ENCODE results near the gene TBC1D25.

The TBC1D25 gene, protein sequence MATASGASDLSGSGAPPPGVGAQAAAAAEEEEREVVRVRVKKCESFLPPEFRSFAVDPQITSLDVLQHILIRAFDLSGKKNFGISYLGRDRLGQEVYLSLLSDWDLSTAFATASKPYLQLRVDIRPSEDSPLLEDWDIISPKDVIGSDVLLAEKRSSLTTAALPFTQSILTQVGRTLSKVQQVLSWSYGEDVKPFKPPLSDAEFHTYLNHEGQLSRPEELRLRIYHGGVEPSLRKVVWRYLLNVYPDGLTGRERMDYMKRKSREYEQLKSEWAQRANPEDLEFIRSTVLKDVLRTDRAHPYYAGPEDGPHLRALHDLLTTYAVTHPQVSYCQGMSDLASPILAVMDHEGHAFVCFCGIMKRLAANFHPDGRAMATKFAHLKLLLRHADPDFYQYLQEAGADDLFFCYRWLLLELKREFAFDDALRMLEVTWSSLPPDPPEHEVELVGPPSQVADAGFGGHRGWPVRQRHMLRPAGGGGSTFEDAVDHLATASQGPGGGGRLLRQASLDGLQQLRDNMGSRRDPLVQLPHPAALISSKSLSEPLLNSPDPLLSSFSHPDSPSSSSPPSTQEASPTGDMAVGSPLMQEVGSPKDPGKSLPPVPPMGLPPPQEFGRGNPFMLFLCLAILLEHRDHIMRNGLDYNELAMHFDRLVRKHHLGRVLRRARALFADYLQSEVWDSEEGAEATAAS

DNA sequence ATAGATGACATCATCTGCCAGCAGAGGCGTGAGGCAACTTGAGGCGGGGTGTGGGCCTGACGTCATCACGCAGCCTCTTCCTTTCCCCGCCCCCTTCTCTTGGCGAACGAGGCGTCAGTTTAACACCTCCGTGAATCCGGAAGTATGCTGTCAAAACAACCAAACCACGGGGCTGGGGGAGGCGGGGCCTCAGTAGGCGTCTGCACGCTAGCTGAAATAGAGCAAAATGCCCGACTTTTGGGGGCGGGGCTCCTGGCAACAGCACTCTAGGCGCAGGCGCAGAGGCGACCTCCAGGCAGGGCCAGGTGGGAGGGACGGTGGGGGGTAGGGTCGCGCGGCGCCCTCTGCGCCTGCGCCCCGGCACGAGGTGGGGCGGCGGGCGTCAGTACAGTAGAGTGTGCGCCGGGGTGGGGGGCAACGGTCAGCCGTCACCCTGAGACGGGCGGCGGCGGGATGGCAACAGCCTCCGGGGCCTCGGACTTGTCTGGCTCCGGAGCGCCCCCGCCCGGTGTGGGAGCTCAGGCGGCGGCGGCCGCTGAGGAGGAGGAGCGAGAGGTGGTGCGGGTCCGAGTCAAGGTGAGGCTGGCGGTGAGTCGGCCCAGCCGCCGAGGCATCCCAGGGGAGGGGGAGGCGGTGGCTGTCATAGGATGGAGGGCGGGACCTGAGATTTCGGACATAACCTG lies at the start of gene TBC1D25:
TBC1D25 (plus strand) TSS at position 370 of the 683 bp plus-strand sequence; CDS start at position 454, 84 bp downstream.
- DNase-seq, result peak; percentile 93

DNA sequence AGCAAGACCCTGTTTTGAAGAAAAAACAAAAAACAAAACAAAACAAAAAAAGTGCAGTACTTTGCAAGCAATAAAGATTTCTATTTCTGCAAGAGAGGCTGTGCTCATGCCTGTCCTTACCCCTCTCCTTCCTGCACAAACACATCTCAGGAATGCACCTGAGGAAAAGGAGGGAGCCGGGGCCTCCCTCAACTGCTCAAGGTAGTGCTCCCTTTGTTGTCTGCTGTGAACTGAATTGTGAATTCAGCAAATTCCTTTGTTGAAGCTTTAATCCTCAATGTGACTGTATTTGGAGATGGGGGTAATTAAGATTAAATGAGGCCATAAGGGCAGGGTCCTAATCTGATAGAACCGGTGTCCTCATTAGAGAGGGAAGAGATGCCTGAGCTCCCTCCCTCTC lies 49.6 kb upstream of the TBC1D25 start:
- DNase-seq, result no peak

DNA sequence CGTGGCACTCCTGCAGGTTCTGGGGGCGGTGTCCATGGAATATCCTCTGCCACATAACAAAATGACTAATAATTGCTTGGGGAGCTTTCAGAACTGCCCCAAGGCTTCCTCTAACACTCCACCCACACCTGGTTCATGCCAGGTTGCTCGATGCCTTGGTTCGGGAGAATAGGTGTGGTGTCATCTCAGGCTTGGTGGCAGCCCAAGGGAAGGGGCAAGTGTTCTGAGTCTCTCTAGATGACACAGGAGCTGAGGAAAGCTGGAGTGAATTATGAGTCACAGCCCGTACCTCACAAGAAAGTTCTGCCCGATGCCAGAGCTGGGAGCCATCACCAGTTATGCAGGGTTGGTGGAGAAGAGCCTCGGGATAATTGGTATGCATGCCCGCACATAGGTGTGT lies 48.9 kb upstream of the TBC1D25 start:
- no peak for DNase-seq

DNA sequence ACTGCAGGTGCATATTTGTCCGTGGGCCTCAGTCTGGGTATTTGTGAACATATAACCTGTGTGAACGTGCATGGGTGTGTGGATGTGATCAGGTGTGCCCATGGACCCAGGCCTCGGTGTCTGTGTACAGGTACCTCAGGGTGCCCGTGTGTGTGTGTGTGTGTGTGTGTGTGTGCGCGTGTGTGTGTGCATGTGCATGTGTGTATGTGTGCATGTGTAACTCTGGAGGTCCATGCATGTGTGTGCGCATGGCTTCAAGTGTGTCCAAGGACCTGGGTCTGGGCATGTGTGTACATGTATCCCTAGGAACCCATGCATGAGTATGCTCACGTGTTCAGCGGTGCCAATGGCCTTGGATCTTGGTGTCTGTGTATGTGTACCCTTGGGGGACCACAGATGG lies 47.7 kb upstream of the TBC1D25 start:
- no peak for DNase-seq

DNA sequence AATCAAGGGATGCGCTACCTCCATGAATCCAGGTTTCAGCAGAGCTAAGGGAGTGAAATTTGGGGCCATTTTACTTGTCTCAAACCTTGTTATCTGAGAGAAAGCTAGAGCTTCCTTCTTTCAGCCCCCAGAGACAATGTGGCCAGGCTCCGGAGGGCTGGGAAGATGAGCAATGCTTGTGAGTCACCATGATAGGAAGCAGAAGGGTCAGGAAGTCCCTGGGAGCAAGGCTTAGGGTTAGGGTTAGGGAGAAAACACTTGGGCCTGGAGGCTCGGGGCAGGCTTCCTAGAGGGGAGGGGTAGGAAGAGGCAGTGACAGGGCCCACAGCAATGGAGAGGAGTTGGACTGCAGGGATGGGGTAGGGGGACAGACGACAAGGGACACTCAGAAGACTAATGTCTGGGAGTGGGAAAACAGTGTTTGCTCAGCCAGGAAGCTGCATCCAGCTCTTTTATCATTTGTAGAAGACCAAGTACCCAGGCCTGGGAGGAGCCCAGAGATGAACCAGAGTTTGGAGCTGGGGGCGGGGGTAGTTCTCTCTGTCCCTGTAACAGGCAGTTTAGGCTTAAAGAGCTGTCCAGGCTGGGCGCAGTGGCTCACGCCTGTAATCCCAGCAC lies 47.1 kb upstream of the TBC1D25 start:
- peak; percentile 68 for DNase-seq

DNA sequence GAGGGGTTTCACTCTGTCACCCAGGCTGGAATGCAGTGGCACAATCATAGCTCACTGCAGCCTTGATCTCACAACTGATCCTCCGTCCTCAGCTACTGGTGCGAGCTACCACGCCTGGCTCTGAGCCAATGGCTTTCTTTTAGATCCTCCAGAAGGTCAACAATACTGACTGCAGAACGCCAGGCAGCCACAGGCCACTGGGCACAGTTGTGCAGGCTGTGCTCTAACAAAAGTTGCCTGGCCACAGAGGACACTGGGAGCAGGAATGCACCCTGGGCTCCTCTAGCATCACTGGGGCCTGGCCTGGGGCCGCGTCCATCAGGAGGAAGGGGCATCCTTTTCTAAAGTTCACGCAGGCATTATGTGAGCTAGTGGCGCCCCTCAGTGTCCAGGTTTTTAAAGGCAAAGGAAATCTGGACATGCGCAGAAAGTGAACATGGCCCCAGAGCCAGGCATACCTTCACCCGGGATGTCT lies 45.6 kb upstream of the TBC1D25 start:
- DNase-seq, result peak; percentile 44

DNA sequence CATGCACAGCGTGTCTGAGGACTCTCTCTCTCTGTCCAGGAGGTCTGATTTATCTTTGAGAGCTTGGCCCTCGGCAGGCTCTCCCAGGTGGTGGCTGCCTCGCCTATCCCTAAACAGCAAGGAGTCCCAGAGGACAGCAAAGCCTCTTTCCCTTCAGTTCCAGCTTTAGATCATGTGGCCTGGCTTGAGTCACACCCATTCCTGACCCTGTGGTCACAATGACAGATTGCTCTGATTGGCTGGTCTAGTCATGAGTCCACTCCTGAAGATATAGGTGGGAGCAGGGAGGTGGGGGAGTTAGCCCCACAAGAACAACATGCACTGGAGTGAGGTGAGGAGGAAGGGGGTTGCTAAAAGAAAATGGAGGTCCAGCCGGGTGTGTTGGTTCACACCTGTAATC lies 42.9 kb upstream of the TBC1D25 start:
- peak; percentile 35 for DNase-seq

DNA sequence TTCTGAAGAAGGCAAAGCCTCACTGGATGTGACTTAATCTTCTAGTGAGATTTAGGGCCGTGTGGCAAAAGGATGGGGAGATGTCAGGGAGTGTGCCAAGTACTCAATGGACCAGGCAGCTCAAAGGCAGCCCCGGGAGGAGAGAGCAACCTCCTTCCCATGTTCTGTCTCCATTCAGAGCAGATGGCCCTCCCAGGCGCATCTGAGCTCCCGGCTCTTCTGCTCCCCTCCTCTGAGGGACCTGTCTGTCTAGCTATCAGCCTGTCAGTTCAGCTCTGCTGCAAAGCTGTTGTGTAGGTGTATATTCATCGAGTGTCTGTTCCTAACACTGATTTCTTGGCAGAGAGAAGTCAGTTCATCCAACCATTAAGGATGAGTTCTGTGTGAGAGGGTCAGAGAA lies 41.6 kb upstream of the TBC1D25 start:
- no peak for DNase-seq

DNA sequence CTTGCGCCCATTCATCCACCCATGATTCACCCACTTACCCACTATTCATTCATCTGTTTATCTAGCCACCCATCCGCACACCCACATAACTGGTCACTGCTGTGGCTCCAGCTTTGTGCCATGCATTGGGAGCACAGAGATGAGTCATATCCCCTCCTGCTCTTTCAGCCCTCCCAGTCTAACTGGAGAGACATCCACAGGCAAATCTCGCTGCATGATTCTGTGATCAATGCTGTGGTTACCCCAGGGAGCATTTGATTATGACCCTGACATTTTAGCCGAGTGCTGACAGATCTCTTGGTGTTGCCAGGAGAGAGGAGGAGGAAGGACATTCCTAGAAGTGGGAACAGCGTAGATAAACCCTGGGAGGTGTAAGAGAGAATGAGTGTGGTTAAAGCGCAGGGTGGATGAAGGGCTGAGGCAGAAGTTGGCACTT lies 41.1 kb upstream of the TBC1D25 start:
- peak; percentile 64 for DNase-seq

DNA sequence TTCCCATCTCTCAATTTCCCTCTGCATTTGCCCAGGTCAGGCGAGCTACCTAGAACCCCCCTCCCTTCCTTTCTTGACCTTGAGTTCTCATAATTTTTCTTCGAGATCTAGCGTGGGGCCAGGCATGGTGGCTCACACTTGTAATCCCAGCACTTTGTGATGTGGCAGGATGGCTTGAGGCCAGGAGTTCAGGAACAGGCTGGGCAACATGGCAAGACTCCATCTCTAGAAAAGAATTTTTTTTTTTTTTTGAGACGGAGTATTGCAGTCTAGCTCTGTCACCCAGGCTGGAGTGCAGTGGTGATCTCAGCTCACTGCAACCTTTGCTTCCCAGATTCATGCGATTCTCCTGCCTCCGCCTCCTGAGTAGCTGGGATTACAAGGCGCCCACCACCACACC lies 35.3 kb upstream of the TBC1D25 start:
- no peak for DNase-seq

DNA sequence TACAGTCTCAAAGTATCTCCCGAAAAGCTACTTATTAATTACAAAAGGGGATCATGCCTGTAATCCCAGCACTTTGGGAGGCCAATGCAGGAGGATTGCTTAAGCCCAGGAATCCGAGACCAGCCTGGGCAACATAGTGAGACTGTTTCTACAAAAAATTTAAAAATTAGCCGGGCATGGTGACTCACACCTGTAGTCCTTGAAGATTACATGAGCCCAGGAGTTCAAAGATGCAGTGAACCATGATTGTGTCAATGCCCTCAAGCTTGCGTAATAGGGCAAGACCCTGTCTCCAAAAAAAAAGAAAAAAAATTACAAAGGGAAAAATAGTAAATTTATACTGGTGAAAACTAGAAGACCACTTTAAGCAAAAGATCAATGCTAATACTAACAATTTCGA lies 34.0 kb upstream of the TBC1D25 start:
- DNase-seq, result no peak

DNA sequence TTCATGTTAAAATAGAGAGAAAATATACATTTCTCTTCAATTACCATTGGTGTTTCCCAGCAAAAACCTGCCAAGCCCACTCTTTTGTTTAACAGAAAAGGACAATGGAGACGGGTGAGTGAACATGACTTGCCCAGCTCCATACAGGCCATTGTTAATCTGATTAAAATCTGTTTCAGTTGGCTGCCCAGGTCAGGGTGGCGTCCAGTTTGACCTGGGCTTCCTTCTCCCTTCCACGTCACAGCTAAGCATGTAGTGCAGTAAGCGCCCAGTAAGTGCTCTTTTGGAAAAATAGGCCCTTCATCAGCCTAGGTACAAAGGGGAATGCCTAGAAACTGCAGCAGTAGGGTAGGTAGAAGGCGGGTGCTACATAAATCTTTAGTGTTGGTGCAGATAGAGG lies 32.3 kb upstream of the TBC1D25 start:
- no peak for DNase-seq

DNA sequence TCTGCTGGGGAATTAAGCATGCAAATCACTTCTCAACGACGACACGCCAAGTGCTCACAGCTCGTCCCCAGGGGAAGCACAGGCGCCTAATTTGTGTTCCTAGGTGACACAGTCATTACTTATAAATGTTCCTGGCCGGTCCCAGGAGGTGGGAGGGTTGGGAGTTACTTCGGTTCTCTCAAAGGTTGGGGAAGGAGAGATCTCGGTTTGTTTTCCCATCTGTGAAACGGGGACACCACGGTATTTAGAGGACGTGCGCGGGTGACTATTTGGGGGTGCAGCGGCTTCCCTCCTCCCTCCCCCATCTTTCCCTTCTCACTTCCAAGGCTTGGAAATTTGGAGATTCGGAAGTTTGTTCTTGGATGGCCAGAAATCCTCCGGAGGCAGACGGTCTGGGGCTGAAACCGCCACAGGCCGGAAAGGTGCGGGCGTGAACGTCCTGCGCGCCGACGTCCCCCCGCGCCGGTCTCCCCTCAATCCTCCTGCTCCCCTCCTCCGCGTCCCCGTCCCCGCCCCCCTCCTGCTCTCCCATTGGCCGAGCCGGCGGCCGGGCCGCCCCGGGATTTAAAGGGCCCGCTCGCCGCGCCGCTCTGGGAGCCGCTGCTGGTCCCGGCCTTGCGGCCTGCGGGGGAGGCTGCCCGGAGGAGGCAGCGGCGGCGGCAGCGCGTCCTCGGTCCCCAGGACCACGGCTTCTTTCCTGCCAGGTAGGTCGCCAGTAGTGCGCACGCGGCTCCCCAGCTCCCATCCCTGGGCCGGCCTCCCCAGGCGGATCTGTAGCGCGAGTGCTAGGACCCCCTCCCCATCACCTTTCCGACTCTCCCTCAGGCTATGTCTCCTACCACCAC lies 30.9 kb upstream of the TBC1D25 start, which contains the start of gene PORCN:
PORCN (plus strand) TSS at position 593 of the 845 bp plus-strand sequence. CDS start 829 bp downstream, outside the sequence.
- DNase-seq, result peak; percentile 64

DNA sequence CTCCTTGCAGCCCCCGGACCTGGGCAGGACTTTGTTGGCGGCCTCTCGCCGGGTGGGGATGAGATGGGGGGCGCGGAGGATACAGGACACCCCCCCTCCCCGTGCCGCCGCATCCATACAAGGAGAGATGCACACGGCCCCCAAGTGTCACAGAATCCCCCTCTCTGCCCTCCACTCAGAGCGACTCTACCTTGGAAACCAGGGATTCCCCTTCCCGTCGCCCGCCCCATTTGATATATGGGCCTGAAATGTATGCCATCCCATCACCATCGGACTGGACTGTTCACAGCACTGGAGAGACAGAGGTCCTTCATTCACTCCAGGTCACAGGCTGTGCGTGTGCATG lies 30.3 kb upstream of the TBC1D25 start:
- no peak for DNase-seq

DNA sequence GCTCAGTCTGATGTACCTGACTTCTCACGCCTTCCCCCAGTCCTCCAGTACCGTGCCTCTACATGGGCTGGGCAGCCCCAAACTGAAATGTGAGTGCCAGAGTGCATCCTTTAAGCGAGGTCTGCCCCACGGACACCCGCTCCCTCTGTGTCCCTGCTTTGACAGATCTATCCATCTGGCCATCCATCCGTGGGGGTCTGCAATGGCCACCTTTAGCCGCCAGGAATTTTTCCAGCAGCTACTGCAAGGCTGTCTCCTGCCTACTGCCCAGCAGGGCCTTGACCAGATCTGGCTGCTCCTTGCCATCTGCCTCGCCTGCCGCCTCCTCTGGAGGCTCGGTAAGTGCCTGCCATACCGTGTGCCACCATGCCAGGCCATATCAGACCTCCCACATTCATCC lies 29.9 kb upstream of the TBC1D25 start:
- no peak for DNase-seq

DNA sequence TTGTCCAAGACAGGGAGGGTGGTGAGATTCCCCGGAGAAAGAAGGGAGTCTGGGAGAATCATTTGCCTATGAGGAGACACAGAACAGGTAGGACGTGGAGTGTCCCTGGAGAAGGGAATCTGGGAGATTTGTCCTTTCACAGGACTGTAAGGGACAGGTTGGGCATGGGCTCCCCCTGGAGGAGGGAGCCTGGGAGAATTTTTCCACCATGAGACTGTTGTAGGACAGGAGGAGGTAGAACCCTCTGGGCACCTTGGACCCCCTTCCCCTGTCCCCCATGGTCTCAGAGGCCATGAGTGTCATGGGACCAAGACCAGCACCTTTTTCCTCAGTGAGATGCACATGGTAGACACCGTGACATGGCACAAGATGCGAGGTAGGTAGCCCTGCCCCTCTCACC lies 28.0 kb upstream of the TBC1D25 start:
- DNase-seq, result no peak

DNA sequence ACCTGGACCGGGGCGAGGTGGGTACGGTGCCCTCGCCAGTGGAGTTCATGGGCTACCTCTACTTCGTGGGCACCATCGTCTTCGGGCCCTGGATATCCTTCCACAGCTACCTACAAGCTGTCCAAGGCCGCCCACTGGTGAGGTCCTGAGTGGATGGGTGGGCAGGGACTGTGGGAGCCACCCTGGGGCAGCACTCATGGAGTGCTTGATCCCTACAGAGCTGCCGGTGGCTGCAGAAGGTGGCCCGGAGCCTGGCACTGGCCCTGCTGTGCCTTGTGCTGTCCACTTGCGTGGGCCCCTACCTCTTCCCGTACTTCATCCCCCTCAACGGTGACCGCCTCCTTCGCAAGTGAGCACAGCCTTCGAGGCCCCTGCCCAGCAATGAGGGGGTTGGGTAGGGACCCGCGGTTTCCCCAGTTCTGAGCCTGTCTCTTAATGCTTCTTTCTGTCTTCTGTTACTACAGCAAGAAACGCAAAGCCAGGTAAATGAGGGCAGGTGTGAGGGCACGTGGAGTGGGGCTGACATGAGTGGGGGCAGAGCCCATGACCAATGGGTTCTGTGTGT lies 27.1 kb upstream of the TBC1D25 start:
- DNase-seq, result no peak

DNA sequence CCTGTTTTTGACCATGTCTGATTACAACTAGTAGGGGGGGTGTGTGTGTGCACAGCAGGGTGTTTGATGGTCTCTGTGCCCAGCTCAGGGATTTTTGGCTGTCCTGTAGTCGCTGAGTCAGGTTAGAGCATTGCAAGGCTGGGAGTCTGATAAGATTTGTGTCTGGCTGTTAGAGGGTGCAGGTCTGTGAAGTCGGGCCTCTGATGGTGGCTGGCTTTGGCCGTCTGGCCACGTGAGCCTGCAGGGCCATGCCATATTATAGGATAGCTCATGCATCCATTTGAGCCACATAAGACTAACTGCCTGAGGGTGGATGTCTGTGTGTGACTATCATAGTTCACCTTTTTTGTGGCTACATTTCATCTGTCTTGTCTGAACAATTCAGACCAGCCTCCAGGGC lies 25.8 kb upstream of the TBC1D25 start:
- DNase-seq, result no peak

DNA sequence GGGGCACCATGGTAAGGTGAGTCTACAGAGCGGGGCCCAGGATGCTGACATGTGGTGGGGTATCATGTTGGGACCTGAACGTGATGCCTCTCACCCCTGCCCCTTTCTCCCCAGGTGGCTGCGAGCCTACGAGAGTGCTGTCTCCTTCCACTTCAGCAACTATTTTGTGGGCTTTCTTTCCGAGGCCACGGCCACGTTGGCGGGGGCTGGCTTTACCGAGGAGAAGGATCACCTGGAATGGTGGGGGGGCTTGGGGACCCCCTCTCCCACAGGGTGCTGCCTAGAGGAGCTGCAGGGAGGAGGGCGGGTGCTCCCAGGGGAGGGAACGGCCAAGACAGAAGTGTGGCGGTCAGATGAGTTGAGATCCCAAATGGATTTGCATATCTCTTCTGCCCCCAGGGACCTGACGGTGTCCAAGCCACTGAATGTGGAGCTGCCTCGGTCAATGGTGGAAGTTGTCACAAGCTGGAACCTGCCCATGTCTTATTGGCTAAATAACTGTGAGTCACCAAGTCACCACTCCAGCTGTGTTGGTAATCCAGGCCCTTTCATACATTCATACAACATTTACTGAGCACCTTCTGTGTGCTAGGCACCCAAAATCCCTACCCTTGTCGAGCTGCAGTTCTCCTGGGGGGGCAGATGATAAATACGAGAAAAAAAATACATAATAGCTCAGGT lies 25.2 kb upstream of the TBC1D25 start:
- no peak for DNase-seq

DNA sequence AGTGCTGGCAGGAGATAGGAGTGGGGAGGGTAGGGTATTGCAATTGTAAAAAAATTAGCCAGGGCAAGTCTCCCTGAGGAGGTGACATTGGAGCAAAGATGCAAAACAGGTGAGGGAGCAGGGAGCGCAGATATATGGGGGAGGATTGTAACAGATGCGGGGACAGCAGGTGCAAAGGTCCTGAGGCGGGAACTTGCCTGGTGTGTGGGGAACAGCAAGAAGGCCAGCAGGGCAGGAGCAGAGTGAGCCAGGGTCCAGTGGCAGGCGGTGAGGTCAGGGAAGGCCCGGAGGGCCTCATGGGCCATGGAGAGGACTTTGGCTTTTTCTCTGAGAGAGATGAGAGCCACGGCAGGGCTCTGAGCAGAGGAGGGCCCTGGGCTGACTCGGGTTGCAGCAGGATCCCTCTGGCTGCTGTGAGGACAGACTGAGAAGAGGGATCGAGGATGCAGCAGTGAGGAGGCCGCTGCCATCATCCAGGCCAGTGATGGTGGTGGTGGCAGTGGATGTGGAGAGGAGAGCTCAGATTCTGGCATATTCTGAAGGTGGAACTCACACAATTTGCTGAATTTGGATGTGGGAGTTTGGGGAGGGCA lies 24.6 kb upstream of the TBC1D25 start:
- DNase-seq, result no peak

DNA sequence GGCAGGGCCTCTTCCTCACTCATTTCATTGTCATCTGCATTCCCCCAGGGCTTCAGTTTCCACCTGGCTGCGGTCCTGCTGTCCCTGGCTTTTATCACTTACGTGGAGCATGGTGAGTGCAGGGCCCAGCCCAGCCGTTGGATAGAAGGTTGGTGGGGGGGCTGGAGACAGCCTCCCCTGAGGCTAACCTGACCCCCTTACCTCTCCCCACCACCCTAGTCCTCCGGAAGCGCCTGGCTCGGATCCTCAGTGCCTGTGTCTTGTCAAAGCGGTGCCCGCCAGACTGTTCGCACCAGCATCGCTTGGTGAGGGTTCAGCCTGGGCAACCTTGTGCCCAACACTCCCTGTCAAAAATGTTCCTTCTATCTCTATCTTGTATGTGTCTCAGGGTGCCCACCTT lies 23.7 kb upstream of the TBC1D25 start:
- DNase-seq, result no peak
